ENCODE data around the gene HNRNPK. TPM values are rescaled to one million over a fixed set of nuclear protein-coding genes. Genes with fewer than 3 reads are reported as not detected.
A peak's percentile ranks its signal among the peaks of the same experiment; 100 is the strongest.

Gene HNRNPK
- total and polyA plus RNA-seq, 2 of the 13 experiments (the other 11 are each of a cell fraction or from before 2014, with no cell fraction given): 321 to 712 TPM

GRCh38 chr9:83956086-83956435 lies 24.0 kb downstream of the HNRNPK start (continued):
- TF ChIP-seq NFAT5 (CRISPR knock-in tag; IDR thresholded peaks at IDR 0.05) (0 out of 2 replicates have a peak, but pooled peaks have one; percentile 49), ZNF30 (CRISPR knock-in tag; IDR thresholded peaks at IDR 0.05) (peak; percentile 89; the same call in 1 of the 2 replicates), WIZ (CRISPR knock-in tag; IDR thresholded peaks at IDR 0.05) (peak; percentile 82; the same call in 1 of the 2 replicates), ZC3H4 (CRISPR knock-in tag; IDR thresholded peaks at IDR 0.05; ENCODE audit: borderline replicate concordance) (no peak), ZNF33A (CRISPR knock-in tag; IDR thresholded peaks at IDR 0.05; ENCODE audit: borderline replicate concordance) (no peak), ZBTB26 (CRISPR knock-in tag; IDR thresholded peaks at IDR 0.05; ENCODE audit: borderline replicate concordance) (0 out of 2 replicates have a peak, but pooled peaks have one; percentile 9), ZFYVE20 (CRISPR knock-in tag; IDR thresholded peaks at IDR 0.05; ENCODE audit: borderline replicate concordance, low read depth) (0 out of 2 replicates have a peak, but pooled peaks have one; percentile 73), TEAD3 (CRISPR knock-in tag; optimal IDR thresholded peaks at IDR 0.05; ENCODE audit: borderline replicate concordance) (peak; percentile 9), ZBTB10 (CRISPR knock-in tag; IDR thresholded peaks at IDR 0.05; ENCODE audit: borderline replicate concordance) (no peak), AGO2 (optimal IDR thresholded peaks at IDR 0.05; ENCODE audit: low read depth, low read length) (peak; percentile 60), ZNF512 (CRISPR knock-in tag; IDR thresholded peaks at IDR 0.05) (peak; percentile 71; the same call in 1 of the 2 replicates), ZNF780A (CRISPR knock-in tag; IDR thresholded peaks at IDR 0.05) (0 out of 2 replicates have a peak, but pooled peaks have one; percentile 11), KDM6A (CRISPR knock-in tag; IDR thresholded peaks at IDR 0.05; ENCODE audit: low read depth) (0 out of 2 replicates have a peak, but pooled peaks have one; percentile 11), ZNF644 (CRISPR knock-in tag; IDR thresholded peaks at IDR 0.05; ENCODE audit: low read depth) (0 out of 2 replicates have a peak, but pooled peaks have one; percentile 33), RAD21 (CRISPR knock-in tag; IDR thresholded peaks at IDR 0.05) (0 out of 2 replicates have a peak, but pooled peaks have one; percentile 28), ZNF276 (CRISPR knock-in tag; IDR thresholded peaks at IDR 0.05; ENCODE audit: low read depth) (0 out of 2 replicates have a peak, but pooled peaks have one; percentile 10), SMARCE1 (IDR thresholded peaks at IDR 0.05; ENCODE audit: borderline replicate concordance) (no peak)

All from HepG2 (cell line).